DMS 273 treated with DMSO at 0.1 percent for 48 hours (cell line): ENCODE data around the gene ARHGEF11.

ENCODE experiments used
- DNase-seq: peaks from one replicate; lab custom pipeline; 2025; lab: John Stamatoyannopoulos, UW

Gene ARHGEF11

GRCh38 chr1:156910309-156910782 lies 135.2 kb downstream of the ARHGEF11 start:
- no peak for DNase-seq

GRCh38 chr1:156909671-156910070 lies 135.9 kb downstream of the ARHGEF11 start:
- no peak for DNase-seq

GRCh38 chr1:156908955-156909354 lies 136.6 kb downstream of the ARHGEF11 start:
- no peak for DNase-seq

- no peak for DNase-seq
These were observed 137.0 kb downstream of the ARHGEF11 start for GRCh38 chr1:156908541-156908940.

- no peak for DNase-seq
These were observed 139.2 kb downstream of the ARHGEF11 start for GRCh38 chr1:156906206-156906906.

GRCh38 chr1:156905651-156906050 lies 139.9 kb downstream of the ARHGEF11 start:
- no peak for DNase-seq

GRCh38 chr1:156905176-156905575 lies 140.4 kb downstream of the ARHGEF11 start:
- DNase-seq = no peak

GRCh38 chr1:156904187-156904959 lies 141.2 kb downstream of the ARHGEF11 start:
- DNase-seq = no peak

- no peak for DNase-seq
These were observed 142.0 kb downstream of the ARHGEF11 start for GRCh38 chr1:156903328-156904091.

GRCh38 chr1:156901966-156902915 lies 143.3 kb downstream of the ARHGEF11 start:
- no peak for DNase-seq

GRCh38 chr1:156901590-156901900 lies 144.0 kb downstream of the ARHGEF11 start:
- DNase-seq = no peak

GRCh38 chr1:156900896-156901589 lies 144.5 kb downstream of the ARHGEF11 start:
- no peak for DNase-seq

GRCh38 chr1:156899956-156900718 lies 145.4 kb downstream of the ARHGEF11 start:
- no peak for DNase-seq

- DNase-seq = no peak
These were observed 146.4 kb downstream of the ARHGEF11 start for GRCh38 chr1:156898971-156899664.

GRCh38 chr1:156898161-156898566 lies 147.4 kb downstream of the ARHGEF11 start:
- DNase-seq = no peak

- DNase-seq = no peak
These were observed 148.3 kb downstream of the ARHGEF11 start for GRCh38 chr1:156897078-156897825.

GRCh38 chr1:156896490-156897033 lies 149.0 kb downstream of the ARHGEF11 start:
- DNase-seq = no peak

GRCh38 chr1:156895927-156896326 lies 149.6 kb downstream of the ARHGEF11 start:
- no peak for DNase-seq

- DNase-seq = no peak
These were observed 150.1 kb downstream of the ARHGEF11 start for GRCh38 chr1:156895455-156895812.
